PC-9 (cell line): ENCODE results near the gene GAK. TPM values are rescaled to one million over a fixed set of nuclear protein-coding genes. Genes with fewer than 3 reads are reported as not detected.

Experiments used
- BruUV-seq: library from RNA; stranded (reverse); fragments of 400-500 nt; replicated peaks from 2 replicates; lab custom pipeline; 2021; lab: Mats Ljungman, UMichigan
- CTCF ChIA-PET: fragments of 300-600 bp; sonication (Branson Sonifier 250); formaldehyde crosslinking; loops from one replicate; lab custom pipeline; 2022; ENCODE audit warnings: antibody characterized with exemption; lab: Charles Lee
- POLR2A ChIA-PET: fragments of 300-600 bp; sonication (Branson Sonifier 250); formaldehyde crosslinking; loops from one replicate; lab custom pipeline; 2022; ENCODE audit warnings: antibody characterized with exemption; ENCODE audit not compliant: unreplicated experiment; lab: Charles Lee
- DNase-seq, 2 experiments: peaks; one replicate each; pipeline versions ENCODE4 v3.0.0 to v3.0.0-alpha.2; 2015 to 2022; ENCODE audit warnings: mixed read lengths in 1 of 2
- H2AFZ ChIP-seq: fragments of 200-600 bp; sonication (generic); 2 replicates; pipeline ENCODE4 v1.8.1; 2017; ENCODE audit warnings: antibody characterized with exemption
- H3F3A ChIP-seq: fragments of 200-600 bp; sonication (generic); 2 replicates; pipeline ENCODE4 v1.8.1; 2017; ENCODE audit warnings: antibody characterized with exemption, mild to moderate bottlenecking, low read depth; ENCODE audit not compliant: insufficient read depth
- H3K27ac ChIP-seq: fragments of 200-600 bp; sonication (generic); 2 replicates; pipeline ENCODE4 v1.6.1; 2016; ENCODE audit warnings: mixed run types
- H3K27me3 ChIP-seq: fragments of 200-600 bp; sonication (generic); 2 replicates; pipeline ENCODE4 v1.6.1; 2016; ENCODE audit warnings: low read depth, mixed run types; ENCODE audit not compliant: insufficient read depth
- H3K36me3 ChIP-seq: fragments of 200-600 bp; sonication (generic); 2 replicates; pipeline ENCODE4 v1.6.1; 2016; ENCODE audit warnings: low read depth, mixed run types
- H3K4me1 ChIP-seq: fragments of 200-600 bp; sonication (generic); replicated peaks from 2 replicates; pipeline ENCODE4 v1.6.1; 2016; ENCODE audit warnings: mixed run types; ENCODE audit not compliant: insufficient read depth
- H3K4me2 ChIP-seq: fragments of 200-600 bp; sonication (generic); 2 replicates; pipeline ENCODE4 v1.6.1; 2017; ENCODE audit warnings: mixed run types
- H3K4me3 ChIP-seq: fragments of 200-600 bp; sonication (generic); 2 replicates; pipeline ENCODE4 v1.6.1; 2016; ENCODE audit warnings: mixed run types
- H3K79me2 ChIP-seq: fragments of 200-600 bp; sonication (generic); 2 replicates; pipeline ENCODE4 v1.6.1; 2017; ENCODE audit warnings: low read depth, mixed run types
- H3K9me2 ChIP-seq: fragments of 200-600 bp; sonication (generic); 2 replicates; pipeline ENCODE4 v1.8.1; 2017; ENCODE audit warnings: mild to moderate bottlenecking; ENCODE audit not compliant: insufficient read depth
- H3K9me3 ChIP-seq: fragments of 200-600 bp; sonication (generic); 2 replicates; pipeline ENCODE4 v1.8.1; 2016; ENCODE audit warnings: low read depth; ENCODE audit not compliant: insufficient read depth
- H4K20me1 ChIP-seq: fragments of 200-600 bp; sonication (generic); 2 replicates; pipeline ENCODE4 v1.8.1; 2017; ENCODE audit not compliant: insufficient read depth
- EZH2 ChIP-seq: fragments of 200-600 bp; sonication (generic); IDR thresholded peaks from 2 replicates; pipeline ENCODE4 v1.8.0; 2017; ENCODE audit warnings: antibody characterized with exemption, low read depth
- intact Hi-C: fragments of 100-400 bp; cut with micrococcal nuclease; formaldehyde crosslinking; loops from one replicate; pipeline ENCODE4 v1.10.0; 2022; ENCODE audit not compliant: unreplicated experiment
- total RNA-seq: library from RNA; stranded (reverse); gene quantifications from 2 replicates; pipeline ENCODE4 v1.2.3, GENCODE V29; 2021
- TF ChIP-seq, protein P1 (sequence below): fragments of 200-600 bp; sonication (generic); conservative IDR thresholded peaks from 2 replicates; pipeline ENCODE4 v1.6.1; 2017; ENCODE audit warnings: mixed run types, antibody characterized with exemption, mild to moderate bottlenecking, moderate library complexity

The GAK gene
- total RNA-seq, 1 experiment from 2014 or later = 114 TPM

- Histone ChIP-seq H2AFZ (no peak overlapping the region), H3F3A (peaks cover 18% of the 10 kb centered on the region; the same call in 1 of the 2 replicates), H3K27ac (no peak overlapping the region), H3K79me2 (peaks cover 6% of the 10 kb centered on the region; the same call in 1 of the 2 replicates), H3K36me3 (no peaks in the 10 kb centered on the region), H3K9me3 (no peaks in the 10 kb centered on the region), H3K4me3 (no peak overlapping the region), H4K20me1 (peaks cover 20% of the 10 kb centered on the region), H3K4me1 (peaks cover 29% of the 10 kb centered on the region), H3K9me2 (no peaks in the 10 kb centered on the region), H3K4me2 (no peak overlapping the region), H3K27me3 (no peaks in the 10 kb centered on the region)
- BruUV-seq = no TSS peak
- no peak for DNase-seq
- CTCF ChIA-PET = no interaction called here
- intact Hi-C loops = loop anchor here (5.0 kb wide), 1 partner anchor 42 kb away; the partner anchor contains the start of genes GAK and TMEM175
- POLR2A ChIA-PET = no interaction called here
- TF ChIP-seq EZH2 = no peak
- TF ChIP-seq, protein P1, sequence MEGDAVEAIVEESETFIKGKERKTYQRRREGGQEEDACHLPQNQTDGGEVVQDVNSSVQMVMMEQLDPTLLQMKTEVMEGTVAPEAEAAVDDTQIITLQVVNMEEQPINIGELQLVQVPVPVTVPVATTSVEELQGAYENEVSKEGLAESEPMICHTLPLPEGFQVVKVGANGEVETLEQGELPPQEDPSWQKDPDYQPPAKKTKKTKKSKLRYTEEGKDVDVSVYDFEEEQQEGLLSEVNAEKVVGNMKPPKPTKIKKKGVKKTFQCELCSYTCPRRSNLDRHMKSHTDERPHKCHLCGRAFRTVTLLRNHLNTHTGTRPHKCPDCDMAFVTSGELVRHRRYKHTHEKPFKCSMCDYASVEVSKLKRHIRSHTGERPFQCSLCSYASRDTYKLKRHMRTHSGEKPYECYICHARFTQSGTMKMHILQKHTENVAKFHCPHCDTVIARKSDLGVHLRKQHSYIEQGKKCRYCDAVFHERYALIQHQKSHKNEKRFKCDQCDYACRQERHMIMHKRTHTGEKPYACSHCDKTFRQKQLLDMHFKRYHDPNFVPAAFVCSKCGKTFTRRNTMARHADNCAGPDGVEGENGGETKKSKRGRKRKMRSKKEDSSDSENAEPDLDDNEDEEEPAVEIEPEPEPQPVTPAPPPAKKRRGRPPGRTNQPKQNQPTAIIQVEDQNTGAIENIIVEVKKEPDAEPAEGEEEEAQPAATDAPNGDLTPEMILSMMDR = no peak
Measured at GRCh38 chr4:974668-975067, 42.6 kb upstream of the GAK start.

GRCh38 chr4:973431-974397 lies 41.6 kb upstream of the GAK start, which contains the start of gene DGKQ:
Gene DGKQ, minus strand, starts transcription at chr4:973569. Its CDS starts 87 bp downstream, at chr4:973482.
- Histone ChIP-seq H3K4me1 (peaks cover 20% of the 10 kb centered on the region), H3F3A (peaks cover 10% of the 10 kb centered on the region; the same call in 1 of the 2 replicates), H3K27me3 (no peaks in the 10 kb centered on the region), H3K4me3 (peak within 1 kb of the TSS; percentile 95), H3K79me2 (peaks cover 6% of the 10 kb centered on the region; the same call in 1 of the 2 replicates), H3K4me2 (peak within 1 kb of the TSS; percentile 94), H3K27ac (no peak within 1 kb of the TSS), H2AFZ (peak within 1 kb of the TSS; percentile 84), H3K9me2 (no peaks in the 10 kb centered on the region), H4K20me1 (peaks cover 20% of the 10 kb centered on the region), H3K36me3 (no peaks in the 10 kb centered on the region), H3K9me3 (no peaks in the 10 kb centered on the region)
- intact Hi-C loops = loop anchor here (5.0 kb wide), 1 partner anchor 41 kb away; the partner anchor contains the start of genes GAK and TMEM175
- ChIA-PET CTCF (no interaction called here), POLR2A (no interaction called here)
- peak; percentile 42 to 80 for DNase-seq
- BruUV-seq = no TSS peak
- TF ChIP-seq EZH2 = no peak
- TF ChIP-seq, protein P1 = no peak

- ChIA-PET POLR2A (interaction anchor here (0.6 kb wide), 1 partner anchor 374 kb away, joined by 3 read pairs; no protein-coding TSS in a partner anchor), CTCF (no interaction called here)
- Histone ChIP-seq H3K4me1 (peaks cover 14% of the 10 kb centered on the region), H3K27me3 (no peaks in the 10 kb centered on the region), H3F3A (peaks cover 4% of the 10 kb centered on the region; the same call in 1 of the 2 replicates), H3K79me2 (peaks cover 6% of the 10 kb centered on the region; the same call in 1 of the 2 replicates), H3K27ac (no peak overlapping the region), H4K20me1 (peaks cover 20% of the 10 kb centered on the region), H3K4me2 (peak overlapping the region; percentile 94), H3K9me2 (no peaks in the 10 kb centered on the region), H3K9me3 (no peaks in the 10 kb centered on the region), H3K36me3 (no peaks in the 10 kb centered on the region), H2AFZ (peak overlapping the region; percentile 84), H3K4me3 (peak overlapping the region; percentile 95)
- TF ChIP-seq, protein P1 = no peak
- no peak for TF ChIP-seq EZH2
- BruUV-seq = no TSS peak
- intact Hi-C loops = loop anchor here (5.0 kb wide), 1 partner anchor 41 kb away; the partner anchor contains the start of genes GAK and TMEM175
- DNase-seq = peak in 1 of 2 experiments; percentile 42
Measured at GRCh38 chr4:972651-973424, 40.7 kb upstream of the GAK start.
